Activated T-cell treated with anti-CD3 and anti-CD28 coated beads for 24 hours (primary cell): ENCODE measurements around the gene SPRYD4.
A peak's percentile ranks its signal among the peaks of the same experiment; 100 is the strongest.
"Not testable (repeated sequence)": the region's sequence is repeated elsewhere in the genome, so short reads cannot be mapped to it uniquely, and the experiment has no call there.

Experiments used
- DNase-seq: peaks from one replicate; pipeline ENCODE4 v3.0.0-alpha.2; 2020; ENCODE audit warnings: low read depth

The SPRYD4 gene

DNA sequence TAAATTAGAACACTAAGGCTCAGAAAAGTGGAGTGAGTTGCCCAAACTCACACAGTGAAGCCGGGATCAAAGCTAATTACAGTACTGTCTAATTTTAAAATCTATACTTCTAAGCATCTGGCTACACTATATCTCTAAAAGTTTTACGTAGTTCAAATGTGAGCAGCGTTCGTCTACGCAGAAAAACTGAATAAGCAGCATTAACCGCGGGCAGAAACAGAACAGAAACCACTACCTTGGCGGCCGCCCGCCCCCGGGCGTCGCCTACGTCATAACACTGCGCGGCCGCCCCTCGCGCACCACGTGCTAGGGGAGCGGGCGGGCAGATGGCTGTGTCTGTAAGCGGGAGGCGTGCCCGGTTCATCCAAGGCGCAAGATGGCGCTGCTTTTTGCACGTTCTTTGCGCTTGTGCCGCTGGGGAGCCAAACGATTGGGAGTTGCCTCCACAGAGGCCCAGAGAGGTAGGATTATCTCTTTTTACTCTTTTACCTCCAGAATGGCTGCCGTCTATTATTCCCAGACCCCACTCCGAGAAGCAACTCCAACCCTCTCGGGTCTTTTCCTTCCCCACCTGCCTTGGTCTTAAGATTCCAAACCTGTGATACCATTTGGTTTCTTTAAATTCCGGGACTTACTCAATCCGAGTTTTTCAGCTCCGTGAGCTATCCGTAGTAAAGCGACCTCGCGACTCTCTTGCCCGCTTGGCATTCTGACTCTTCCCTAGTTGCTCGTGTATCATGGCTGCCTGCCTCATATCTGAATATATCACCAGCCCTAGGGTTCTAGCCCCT, at the start of gene SPRYD4:
TSS of gene SPRYD4 (plus strand) at position 363 of the 791 bp plus-strand sequence. CDS start at position 377, 14 bp downstream.
- DNase-seq = peak; percentile 91

GRCh38 chr12:56420411-56420810, 48.0 kb upstream of the SPRYD4 start:
- no peak for DNase-seq

DNA sequence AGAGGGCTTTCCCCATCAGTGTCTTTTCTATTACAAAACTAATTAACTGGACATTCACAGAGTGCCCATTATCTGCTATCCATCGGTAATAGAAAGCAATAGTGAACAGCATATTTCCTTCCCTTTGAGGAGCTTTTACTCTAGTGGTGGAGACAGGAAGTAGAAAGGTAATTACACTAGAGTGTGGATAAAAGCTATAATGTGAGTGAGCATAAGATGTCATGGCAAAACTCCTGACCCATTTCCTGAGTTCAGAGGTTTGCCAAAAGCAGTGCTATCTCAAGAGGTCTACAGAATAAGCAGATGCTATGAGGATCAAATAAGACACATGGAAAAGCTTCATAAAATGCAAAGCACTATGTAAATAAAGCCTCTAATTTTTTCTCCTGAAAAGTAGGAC, 43.2 kb upstream of the SPRYD4 start:
- DNase-seq = no peak

DNA sequence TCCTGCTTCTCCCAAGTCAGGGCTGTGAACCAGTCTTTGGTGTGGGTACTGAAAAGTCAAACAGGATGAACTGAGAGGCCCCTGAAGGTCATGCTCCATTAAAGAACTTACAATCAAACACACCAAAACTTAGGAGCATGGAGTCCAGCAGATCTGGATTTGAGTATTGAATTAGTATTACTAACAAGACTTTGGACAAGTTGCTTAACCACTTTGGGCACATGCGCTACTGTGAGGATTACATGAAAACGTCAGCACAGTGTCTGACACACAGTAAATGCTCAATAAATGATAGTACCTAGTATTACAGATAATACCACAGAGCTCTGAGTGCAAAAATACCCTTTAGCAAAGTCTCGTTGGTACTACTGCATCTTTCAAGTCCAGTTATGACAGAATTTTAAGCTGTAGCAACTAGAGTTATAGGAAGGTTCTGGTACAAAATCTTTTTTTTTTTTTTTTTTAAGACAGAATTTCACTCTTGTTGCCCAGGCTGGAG, 42.4 kb upstream of the SPRYD4 start:
- DNase-seq = no peak

- DNase-seq = no peak
Measured at GRCh38 chr12:56431288-56431687, 37.1 kb upstream of the SPRYD4 start.

GRCh38 chr12:56431850-56432249, 36.5 kb upstream of the SPRYD4 start:
- DNase-seq = no peak

DNA sequence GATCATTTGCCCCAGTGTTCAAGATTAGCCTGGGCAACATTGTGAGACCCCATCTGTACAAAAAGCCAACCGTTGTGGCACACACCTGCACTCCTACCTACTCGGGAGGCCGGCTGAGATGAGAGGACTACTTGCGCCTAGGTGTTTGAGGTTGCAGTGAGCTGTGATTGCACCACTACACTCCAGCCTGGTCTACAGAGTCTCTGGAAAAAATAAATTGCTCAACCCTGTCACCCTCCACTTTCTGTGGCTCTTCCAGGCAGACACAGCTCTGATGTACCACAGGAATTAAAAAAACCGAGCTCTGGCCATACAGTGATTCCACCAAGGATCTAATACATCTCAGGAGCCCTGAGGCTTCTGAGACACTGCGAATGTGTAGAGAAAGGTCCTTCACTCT, 33.5 kb upstream of the SPRYD4 start:
- DNase-seq = no peak

DNA sequence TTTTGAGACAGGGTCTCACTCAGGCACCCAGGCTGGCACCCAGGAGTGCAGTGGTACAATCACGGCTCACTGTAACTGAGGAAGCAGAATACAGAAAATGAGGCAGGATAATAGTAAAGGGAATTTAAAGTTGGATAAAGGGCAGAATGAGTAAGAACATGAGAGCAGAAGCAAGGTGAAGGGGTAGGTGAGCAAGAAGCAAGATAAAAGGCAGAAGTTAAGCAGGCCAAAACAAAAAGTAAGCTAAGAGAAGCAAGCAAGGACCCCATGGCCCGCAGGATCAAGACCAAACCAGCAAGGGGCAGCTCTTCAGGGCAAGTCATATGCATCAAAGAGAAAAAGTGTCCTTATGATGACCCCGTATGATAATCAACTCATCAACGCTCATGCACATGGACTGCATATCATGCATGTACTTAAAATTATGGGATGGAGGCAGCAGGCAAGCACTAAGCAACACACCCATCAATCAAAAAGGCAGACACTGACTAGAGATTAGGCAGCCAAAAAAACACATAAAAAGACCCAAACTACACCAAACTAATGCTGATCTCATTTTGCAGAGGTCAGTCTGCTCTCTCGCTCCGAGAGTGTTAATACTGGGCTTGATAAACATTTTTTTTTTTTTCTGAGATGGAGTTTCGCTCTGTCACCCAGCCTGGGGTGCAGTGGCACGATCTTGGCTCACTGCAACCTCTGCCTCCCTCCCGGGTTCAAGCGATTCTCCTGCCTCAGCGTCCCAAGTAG, 30.8 kb upstream of the SPRYD4 start:
- DNase-seq = no peak

DNA sequence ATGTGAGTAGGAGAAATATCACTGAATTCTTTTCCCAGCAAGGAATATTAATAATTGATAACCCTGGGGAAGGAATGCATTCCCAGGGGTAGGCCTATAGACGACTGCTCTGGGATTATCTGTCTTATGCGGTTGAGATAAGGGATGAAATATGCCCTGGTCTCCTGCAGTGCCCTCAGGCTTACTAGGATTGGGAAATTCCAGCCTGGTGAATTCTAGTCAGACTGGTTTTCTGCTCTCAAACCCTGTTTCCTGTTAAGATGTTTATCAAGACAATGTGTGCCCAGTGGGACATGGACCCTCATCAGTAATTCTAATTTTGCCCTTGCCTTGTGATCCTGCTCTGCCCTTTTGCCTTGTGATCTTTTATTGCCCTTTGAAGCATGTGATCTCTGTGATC, 25.2 kb upstream of the SPRYD4 start:
- not testable (repeated sequence) for DNase-seq

DNA sequence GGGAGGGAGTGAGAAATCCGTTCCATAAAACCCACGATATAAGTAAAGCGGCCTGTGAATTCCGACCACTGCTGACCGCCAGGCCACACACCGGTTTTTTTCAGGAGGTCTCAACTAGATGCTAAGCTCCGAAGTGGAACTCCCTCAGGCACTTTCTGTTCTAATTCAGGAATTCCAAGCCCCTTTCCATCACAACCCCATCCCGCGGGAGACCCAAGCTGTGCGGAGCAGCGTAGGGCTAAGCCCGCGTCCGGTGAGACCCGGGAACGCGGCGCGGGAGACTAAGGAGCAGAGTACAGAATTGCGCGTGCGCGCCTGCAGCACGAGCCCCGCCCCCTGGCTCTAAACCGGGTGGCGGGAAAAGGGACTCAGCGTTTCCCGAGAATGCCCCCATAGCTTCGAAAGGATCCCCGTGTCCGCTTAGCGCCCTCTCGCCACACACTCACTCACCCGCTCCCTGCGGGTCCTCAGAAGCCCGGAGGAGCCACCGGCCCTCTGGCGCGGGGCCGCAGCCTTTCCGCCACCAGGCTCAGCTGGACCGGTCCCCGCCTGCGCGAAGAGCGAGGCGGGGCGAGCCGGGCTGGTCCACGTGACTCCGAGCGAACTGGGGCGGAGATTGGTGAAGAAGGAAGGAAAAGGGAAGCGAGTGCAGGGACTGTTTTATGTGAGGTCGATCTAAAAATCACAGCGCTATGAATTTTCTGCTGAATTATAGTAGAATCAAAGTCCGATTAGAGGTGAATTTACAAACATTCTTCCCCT, 19.3 kb upstream of the SPRYD4 start, which contains the start of gene TIMELESS:
TSS of gene TIMELESS (minus strand) at position 567 of the 762 bp plus-strand sequence. CDS start 15,256 bp downstream, outside the sequence.
- peak; percentile 81 for DNase-seq

DNA sequence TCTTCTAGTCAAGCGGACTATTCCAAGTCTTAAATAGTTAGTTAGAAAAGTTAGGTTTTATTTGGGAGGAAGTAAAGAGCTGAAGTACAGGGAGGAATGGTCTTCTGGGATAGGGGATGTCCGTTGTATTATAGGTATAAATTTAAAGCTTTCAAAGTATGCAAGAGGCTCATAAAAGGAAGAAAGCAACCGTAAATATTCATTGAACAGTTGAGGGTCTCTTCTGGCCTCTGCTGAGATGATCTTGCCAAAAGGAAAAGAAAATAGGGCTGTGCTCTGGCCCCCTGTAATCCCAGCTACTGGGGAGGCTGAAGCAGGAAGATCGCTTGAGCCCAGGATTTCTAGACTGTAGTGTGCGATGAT, 18.8 kb upstream of the SPRYD4 start:
- no peak for DNase-seq

- no peak for DNase-seq
Measured at GRCh38 chr12:56450241-56450640, 18.1 kb upstream of the SPRYD4 start.

GRCh38 chr12:56451147-56451546, 17.2 kb upstream of the SPRYD4 start:
- no peak for DNase-seq

DNA sequence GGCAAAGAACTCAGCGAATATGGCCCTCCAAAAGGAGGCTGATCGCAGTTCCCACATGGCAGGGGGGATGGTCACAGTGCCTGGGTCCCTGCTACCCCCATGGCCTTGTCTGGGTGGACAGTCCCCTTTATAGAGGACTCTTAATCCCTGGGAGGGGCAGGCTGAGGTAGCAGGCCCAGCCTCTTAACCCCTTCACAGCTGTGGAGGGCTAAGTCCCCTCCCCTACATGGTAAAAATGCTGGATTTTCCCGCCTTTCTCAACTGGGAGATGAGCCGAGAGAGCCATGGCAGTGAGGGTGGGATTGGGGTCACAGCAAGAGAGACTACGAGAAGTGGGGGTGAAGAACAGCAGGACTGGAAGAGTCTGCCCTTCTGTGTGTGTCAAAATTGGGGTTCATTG, 13.8 kb upstream of the SPRYD4 start, which contains the start of gene MIP:
TSS of gene MIP (minus strand) at position 101 of the 400 bp plus-strand sequence. CDS start at position 57, 44 bp downstream.
- no peak for DNase-seq

- DNase-seq = no peak
Measured at GRCh38 chr12:56457817-56458216, 10.6 kb upstream of the SPRYD4 start.

GRCh38 chr12:56461235-56462159, 6.9 kb upstream of the SPRYD4 start:
- no peak for DNase-seq

DNA sequence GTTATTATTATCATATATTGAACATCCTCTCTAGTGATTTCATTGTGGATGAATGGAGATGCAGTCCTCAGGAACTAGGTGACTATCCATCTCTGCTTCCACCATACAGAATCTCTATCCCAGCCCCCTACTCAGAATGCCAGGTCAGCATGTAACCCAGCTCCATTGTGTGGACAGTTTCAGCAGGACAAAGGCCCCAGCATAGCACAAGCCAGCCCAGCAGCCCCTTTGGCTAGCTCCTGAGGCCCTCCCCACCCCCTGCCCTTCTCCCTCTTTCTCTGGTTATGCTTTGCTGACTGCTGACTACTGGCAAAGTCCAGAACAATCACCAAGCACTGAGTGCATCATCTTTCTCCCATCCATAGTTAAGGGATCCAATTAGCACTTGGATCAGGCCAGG, 5.8 kb upstream of the SPRYD4 start:
- DNase-seq = no peak

DNA sequence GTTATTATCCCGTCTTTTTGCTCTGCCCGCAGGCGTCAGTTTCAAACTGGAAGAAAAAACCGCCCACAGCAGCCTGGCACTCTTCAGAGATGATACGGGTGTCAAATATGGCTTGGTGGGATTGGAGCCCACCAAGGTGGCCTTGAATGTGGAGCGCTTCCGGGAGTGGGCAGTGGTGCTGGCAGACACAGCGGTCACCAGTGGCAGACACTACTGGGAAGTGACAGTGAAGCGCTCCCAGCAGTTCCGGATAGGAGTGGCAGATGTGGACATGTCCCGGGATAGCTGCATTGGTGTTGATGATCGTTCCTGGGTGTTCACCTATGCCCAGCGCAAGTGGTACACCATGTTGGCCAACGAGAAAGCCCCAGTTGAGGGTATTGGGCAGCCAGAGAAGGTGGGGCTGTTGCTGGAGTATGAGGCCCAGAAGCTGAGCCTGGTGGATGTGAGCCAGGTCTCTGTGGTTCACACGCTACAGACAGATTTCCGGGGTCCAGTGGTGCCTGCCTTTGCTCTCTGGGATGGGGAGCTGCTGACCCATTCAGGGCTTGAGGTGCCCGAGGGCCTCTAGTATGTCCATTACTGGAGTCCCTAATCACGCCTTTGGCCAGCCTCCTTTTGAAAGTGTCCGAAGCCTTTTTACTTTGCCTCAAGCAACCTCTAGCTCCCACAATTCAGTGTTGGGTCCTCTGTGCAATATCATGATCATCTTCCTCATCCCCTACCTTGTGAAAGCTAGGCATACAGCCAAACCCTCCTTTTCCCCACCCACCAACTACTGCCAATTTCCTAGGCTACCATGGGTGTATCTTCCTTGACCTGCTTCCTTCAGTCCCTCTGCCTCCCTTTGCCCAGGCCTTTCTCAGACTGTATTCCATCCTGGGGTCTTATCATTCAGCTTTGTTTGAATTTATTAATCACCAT, 891 bp downstream of the SPRYD4 start:
- no peak for DNase-seq

DNA sequence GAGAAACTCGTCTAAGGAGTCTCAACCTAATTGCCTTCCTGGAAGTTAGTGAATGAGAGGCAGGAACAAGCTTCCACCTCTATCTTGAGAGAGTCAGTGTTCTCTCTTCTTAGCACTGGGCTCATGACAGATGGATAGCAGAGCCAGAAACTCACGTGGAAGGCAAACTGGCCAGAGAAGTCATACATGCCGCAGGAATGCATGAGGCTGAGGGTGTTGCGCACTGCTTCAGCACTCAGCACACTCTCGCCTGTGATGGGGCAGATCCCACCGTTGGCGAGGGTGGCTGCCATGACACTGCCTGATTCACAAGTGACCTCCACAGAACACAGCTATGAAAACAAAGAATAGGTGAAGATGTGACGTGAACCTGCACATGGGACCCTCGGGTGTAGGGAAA, 6.0 kb downstream of the SPRYD4 start:
- DNase-seq = no peak

DNA sequence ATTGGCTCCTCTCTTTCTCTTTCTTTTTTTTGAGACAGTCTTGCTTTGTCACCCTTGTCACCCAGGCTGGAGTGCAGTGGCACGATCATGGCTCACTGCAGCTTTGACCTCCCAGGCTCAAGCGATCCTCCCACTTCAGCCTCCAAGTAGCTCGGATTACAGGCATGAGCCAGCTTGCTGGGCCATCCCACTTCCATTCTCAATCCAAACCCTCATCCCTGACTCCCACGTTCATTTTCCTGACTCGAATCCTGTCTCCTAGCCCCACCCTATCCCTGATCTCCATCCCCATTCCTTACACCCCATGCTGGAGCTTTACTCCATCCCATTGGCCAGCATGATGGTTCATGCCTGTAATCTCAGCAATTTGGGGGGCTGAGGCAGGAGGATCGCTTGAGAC, 7.8 kb downstream of the SPRYD4 start:
- DNase-seq = no peak
